ENCODE data around the gene ZNF655. TPM values are rescaled to one million over a fixed set of nuclear protein-coding genes. Genes with fewer than 3 reads are reported as not detected.
A peak's percentile ranks its signal among the peaks of the same experiment; 100 is the strongest.
"Not testable (repeated sequence)": the region's sequence is repeated elsewhere in the genome, so short reads cannot be mapped to it uniquely, and the experiment has no call there.

Gene ZNF655, protein sequence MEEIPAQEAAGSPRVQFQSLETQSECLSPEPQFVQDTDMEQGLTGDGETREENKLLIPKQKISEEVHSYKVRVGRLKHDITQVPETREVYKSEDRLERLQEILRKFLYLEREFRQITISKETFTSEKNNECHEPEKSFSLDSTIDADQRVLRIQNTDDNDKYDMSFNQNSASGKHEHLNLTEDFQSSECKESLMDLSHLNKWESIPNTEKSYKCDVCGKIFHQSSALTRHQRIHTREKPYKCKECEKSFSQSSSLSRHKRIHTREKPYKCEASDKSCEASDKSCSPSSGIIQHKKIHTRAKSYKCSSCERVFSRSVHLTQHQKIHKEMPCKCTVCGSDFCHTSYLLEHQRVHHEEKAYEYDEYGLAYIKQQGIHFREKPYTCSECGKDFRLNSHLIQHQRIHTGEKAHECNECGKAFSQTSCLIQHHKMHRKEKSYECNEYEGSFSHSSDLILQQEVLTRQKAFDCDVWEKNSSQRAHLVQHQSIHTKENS
- 10 to 100 TPM; 57.5 to 58.9 TPM for total RNA-seq

DNA sequence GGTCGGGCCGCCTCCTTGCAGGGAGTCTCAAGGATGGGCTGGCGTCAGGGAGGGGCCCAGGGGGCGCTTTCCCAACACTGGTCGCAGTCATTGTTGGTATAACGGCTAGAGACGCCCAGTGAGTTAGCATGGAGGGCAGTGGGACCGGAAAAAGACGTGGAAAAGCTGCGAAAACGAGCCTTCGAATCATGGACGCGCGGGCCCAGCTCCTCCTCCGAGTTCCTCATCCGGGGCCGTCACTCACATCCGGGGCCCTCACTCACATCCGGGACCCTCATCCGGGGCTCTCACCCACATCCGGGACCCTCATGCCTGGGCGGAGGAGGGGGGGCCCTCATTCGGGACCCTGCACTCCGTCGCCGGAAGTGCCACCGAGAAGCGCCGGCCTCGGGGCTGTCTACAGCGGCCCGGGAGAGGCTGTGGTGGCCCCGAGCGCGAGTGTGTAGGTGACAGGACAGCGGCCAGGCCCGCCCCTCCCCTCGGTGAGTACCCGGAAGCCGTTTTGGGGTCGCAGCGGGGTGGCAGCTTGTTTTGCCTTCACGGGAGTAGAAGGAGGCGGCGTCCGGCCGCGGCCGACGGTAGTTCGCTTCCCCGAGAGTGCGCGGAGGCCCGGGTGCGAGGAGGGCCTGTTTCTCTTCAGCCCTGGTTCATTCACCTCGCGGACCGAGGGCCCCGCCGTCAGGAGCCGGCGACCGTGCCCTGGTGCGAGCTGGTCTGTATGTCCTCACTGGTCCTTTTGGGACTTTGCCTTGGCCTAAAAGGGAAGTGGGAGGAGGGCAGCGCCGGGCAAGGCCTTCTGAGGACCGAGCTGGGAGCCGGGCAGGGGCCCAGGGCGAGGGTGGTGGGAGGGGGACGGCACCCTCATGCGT, at the start of gene ZNF655:
Gene ZNF655 (plus strand): TSS at position 337 of the 869 bp plus-strand sequence. CDS start 1,918 bp downstream, outside the sequence.
- Mint-ChIP-seq H3K27ac (peak within 1 kb of the TSS; percentile 98), H3K4me3 (peak within 1 kb of the TSS; percentile 98)

DNA sequence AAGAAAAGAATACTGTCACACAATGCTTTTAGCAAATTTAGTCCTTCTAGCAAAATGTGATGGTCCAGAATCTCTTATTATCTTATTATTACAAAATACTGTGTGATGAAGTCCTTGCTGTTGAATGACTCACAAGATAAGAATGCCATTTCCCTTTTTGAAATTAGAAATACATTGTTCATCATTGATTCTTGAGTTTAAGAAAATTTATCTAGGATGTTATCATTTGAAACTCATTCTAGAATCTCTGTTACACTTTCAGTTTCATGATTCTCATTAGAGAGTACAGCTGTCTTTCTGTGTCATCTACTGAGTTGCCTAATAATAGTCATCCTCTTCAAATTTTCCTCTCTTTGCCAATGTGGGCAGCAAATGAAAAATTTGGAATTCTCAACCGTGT, 44.4 kb upstream of the ZNF655 start:
- peaks cover 20% of the 10 kb centered on the region for H3K36me3 Mint-ChIP-seq
- peaks cover 8% of the 10 kb centered on the region for H3K4me1 Mint-ChIP-seq
- H3K27ac Mint-ChIP-seq, result peak overlapping the region; percentile 8
- H3K9me3 Mint-ChIP-seq, result no peaks in the 10 kb centered on the region
- no peaks in the 10 kb centered on the region for H3K27me3 Mint-ChIP-seq
- DNase-seq, result no peak
- H3K4me3 Mint-ChIP-seq, result no peak overlapping the region

More for the DNA sequence above, at the start of gene ZNF655:
- Mint-ChIP-seq H3K4me1 (peaks cover 50% of the 10 kb centered on the region), H3K27me3 (no peaks in the 10 kb centered on the region), H3K9me3 (no peaks in the 10 kb centered on the region), H3K36me3 (peaks cover 56% of the 10 kb centered on the region)
- DNase-seq, result peak; percentile 92

DNA sequence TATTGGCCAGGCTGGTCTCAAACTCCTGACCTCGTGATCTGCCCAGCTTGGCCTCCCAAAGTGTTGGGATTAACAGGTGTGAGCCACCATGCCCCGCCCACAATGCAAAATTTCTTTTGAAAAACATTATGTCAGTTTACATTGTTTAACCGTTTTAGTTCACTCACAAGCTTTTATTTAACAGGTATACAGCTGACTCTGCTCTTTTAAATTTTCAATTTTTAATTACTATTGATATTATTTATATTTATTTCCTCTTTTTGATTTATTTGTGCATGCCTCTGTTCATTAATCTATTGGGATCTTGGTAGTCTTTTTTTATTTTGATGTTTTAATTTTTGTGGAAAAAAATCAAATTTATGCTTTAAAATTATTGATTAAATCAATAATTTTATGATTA, 37.0 kb upstream of the ZNF655 start:
- H3K9me3 Mint-ChIP-seq, result no peaks in the 10 kb centered on the region
- no peak overlapping the region for H3K27ac Mint-ChIP-seq
- H3K27me3 Mint-ChIP-seq, result no peaks in the 10 kb centered on the region
- DNase-seq, result no peak
- H3K4me1 Mint-ChIP-seq, result no peaks in the 10 kb centered on the region
- H3K36me3 Mint-ChIP-seq, result peaks cover 11% of the 10 kb centered on the region
- no peak overlapping the region for H3K4me3 Mint-ChIP-seq

DNA sequence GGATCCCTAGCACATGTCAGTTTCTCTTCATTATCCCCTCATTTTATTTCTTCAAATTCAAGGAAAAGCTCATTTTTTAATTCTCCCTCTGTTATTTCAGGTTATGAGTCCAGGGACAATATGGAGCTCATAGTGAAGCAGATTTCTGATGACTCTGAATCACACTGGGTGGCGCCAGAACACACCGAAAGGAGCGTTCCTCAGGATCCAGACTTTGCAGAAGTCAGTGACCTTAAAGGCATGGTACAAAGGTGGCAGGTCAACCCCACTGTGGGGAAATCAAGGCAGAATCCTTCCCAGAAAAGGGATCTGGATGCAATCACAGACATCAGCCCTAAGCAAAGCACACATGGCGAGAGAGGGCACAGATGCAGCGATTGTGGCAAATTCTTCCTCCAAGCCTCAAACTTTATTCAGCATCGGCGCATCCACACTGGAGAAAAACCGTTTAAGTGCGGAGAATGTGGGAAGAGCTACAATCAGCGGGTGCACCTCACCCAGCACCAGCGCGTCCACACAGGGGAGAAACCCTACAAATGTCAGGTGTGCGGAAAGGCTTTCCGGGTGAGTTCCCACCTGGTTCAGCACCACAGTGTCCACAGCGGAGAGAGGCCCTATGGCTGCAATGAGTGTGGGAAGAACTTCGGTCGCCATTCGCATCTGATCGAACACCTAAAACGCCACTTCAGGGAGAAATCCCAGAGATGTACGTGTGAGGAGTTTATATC, 32.6 kb upstream of the ZNF655 start:
- peaks cover 11% of the 10 kb centered on the region for H3K9me3 Mint-ChIP-seq
- H3K36me3 Mint-ChIP-seq, result peaks cover 39% of the 10 kb centered on the region
- no peak overlapping the region for H3K4me3 Mint-ChIP-seq
- DNase-seq, result no peak
- no peak overlapping the region for H3K27ac Mint-ChIP-seq
- no peaks in the 10 kb centered on the region for H3K27me3 Mint-ChIP-seq
- no peaks in the 10 kb centered on the region for H3K4me1 Mint-ChIP-seq

DNA sequence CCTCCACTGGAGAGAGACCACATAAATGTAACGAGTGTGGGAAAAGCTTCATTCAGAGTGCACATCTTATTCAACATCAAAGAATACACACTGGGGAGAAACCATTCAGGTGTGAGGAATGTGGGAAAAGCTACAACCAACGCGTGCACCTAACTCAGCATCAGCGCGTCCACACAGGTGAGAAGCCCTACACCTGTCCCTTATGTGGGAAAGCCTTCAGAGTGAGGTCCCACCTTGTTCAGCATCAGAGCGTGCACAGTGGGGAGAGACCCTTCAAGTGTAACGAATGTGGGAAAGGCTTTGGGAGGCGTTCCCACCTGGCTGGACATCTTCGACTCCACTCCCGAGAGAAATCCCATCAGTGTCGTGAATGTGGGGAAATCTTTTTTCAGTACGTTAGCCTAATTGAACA, 27.1 kb upstream of the ZNF655 start:
- H3K27me3 Mint-ChIP-seq, result no peaks in the 10 kb centered on the region
- no peak overlapping the region for H3K4me3 Mint-ChIP-seq
- H3K36me3 Mint-ChIP-seq, result peaks cover 73% of the 10 kb centered on the region
- no peaks in the 10 kb centered on the region for H3K4me1 Mint-ChIP-seq
- DNase-seq, result no peak
- no peak overlapping the region for H3K27ac Mint-ChIP-seq
- H3K9me3 Mint-ChIP-seq, result peaks cover 45% of the 10 kb centered on the region

DNA sequence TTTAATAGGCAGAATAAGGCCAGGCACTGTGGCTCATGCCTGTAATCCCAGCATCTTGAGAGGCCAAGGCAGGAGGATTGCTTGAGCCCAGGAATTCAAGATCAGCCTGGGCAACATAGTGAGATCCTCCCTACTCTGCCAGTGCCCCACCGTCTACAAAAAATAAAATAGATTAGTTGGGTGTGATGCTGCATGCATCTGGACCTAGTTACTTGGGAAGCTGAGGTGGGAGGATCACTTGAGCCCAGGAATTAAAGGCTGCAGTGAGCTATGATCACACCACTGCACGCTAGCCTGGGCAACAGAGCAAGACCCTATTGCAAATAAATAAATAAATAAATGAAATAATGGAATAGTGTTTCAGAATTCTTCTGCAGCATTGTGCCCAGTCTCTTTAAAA, 22.8 kb upstream of the ZNF655 start:
- Mint-ChIP-seq H3K27ac (no peak overlapping the region), H3K4me3 (no peak overlapping the region), H3K36me3 (peaks cover 43% of the 10 kb centered on the region), H3K4me1 (no peaks in the 10 kb centered on the region), H3K27me3 (no peaks in the 10 kb centered on the region), H3K9me3 (peaks cover 48% of the 10 kb centered on the region)
- DNase-seq, result no peak

DNA sequence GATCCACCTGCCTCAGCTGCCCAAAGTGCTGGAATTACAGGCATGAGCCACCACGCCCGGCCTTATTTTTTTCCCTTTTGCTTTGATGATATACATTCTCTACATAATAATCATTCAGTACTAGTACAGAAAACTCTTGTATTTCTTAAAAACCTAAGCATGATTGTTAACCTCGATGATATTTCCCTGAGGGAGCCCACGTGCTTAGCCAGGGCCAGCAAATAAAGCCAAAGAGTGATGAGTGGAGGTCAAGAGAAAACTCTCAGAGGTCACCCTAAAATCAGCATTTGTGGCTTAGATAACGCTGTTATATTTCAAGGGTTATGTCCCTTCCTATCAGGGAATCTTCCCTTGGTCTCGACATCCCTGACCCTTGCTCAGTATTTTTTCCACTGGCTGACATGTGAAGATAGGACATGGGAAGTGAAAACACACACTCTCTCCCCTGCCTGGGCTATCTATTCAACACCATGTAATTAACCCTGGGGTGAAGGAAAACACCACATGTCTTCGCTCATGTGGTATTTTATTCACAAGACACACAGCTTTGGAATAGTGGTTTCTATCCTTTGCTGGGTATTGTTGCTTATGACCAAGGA, 19.1 kb upstream of the ZNF655 start:
- no peak overlapping the region for H3K27ac Mint-ChIP-seq
- H3K27me3 Mint-ChIP-seq, result no peaks in the 10 kb centered on the region
- no peak for DNase-seq
- H3K4me3 Mint-ChIP-seq, result no peak overlapping the region
- peaks cover 25% of the 10 kb centered on the region for H3K9me3 Mint-ChIP-seq
- H3K4me1 Mint-ChIP-seq, result no peaks in the 10 kb centered on the region
- H3K36me3 Mint-ChIP-seq, result peaks cover 16% of the 10 kb centered on the region

DNA sequence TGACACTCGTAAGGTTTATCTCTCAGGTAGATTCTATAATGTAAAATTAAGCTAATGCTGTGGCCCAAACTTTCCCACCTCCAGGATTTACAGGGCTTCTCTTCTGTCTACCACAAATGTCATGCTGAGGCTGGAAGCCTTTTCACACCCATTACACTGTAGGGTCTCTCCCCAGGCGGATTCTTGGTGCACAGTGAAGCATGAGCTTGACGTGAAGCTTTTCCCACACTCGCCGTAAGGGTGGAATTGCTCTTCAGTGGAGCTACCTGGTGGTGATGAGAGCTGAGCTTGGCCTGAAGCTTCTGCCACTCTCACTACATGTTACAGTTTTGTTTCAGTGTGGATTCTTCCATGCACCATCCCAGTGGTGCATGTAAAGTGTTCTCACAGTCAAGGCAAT, 17.9 kb upstream of the ZNF655 start:
- Mint-ChIP-seq H3K36me3 (peaks cover 15% of the 10 kb centered on the region), H3K27me3 (no peaks in the 10 kb centered on the region), H3K4me1 (no peaks in the 10 kb centered on the region), H3K27ac (no peak overlapping the region), H3K4me3 (no peak overlapping the region), H3K9me3 (peaks cover 23% of the 10 kb centered on the region)
- DNase-seq, result no peak

DNA sequence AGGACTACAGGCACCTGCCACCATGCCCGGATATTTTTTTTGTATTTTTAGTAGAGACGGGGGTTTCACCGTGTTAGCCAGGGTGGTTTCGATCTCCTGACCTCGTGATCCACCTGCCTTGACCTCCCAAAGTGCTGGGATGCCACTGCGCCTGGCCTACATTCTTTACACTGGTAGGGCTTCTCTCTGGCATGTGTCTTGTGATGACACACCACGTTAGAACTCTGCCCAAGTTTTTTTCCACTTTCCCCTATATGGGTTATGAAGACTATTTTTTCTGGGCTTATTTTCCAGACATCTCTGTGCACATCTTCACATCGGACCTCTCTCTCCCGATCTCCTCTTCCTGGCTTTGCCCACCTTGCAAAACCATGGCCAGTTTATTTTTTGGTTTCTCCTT, 17.2 kb upstream of the ZNF655 start:
- DNase-seq, result no peak
- H3K9me3 Mint-ChIP-seq, result peaks cover 23% of the 10 kb centered on the region
- no peak overlapping the region for H3K27ac Mint-ChIP-seq
- H3K36me3 Mint-ChIP-seq, result peaks cover 15% of the 10 kb centered on the region
- no peak overlapping the region for H3K4me3 Mint-ChIP-seq
- H3K27me3 Mint-ChIP-seq, result no peaks in the 10 kb centered on the region
- H3K4me1 Mint-ChIP-seq, result no peaks in the 10 kb centered on the region

DNA sequence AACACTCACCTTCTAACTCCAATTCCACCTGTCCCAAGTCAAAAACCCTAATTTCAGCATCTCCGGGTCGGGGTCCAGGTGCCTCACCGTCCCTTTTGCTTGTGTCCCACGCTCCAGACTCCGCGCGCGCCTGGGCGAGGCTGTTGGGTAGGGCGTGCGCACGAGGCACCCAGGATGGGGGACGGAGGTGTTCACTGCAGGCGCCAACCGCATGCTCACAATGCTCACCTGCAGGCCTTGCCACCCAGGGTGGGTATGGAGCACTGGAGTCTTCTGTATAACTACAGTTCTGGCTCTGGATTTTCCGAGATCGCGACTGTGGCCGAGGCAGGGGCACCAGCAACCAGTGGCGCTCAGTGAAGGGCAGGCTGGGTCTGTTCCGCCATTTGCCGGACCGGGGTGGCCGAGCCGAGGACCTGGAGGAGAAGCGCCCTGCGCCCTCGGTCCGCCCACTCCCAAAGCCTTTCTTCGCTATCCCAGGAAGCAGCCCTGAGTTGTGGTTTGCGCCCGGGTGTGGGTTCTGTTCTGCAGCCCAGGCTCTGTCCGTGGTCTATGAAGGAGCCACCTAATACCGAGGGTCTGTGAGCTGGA, 15.3 kb upstream of the ZNF655 start:
- H3K36me3 Mint-ChIP-seq, result peaks cover 29% of the 10 kb centered on the region

DNA sequence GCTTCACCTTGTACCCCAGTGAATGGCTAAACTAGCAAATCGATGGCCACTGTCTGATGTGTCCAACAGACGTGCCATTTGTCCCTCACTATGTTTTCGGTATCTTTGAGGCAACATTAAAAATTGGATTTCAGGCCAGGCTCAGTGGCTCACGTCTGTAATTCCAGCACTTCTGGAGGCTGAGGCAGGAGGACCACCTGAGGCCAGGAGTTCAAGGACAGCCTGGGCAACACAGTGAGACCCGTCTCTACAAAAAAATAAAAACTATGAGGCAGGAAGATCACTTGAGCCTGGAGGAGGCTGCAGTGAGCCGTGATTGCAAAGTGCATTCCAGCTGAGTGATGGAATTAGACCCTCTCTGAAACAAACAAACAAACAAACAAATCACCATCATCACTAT, 14.5 kb upstream of the ZNF655 start:
- H3K27ac Mint-ChIP-seq, result no peak overlapping the region
- no peaks in the 10 kb centered on the region for H3K27me3 Mint-ChIP-seq
- H3K9me3 Mint-ChIP-seq, result peaks cover 18% of the 10 kb centered on the region
- H3K36me3 Mint-ChIP-seq, result peaks cover 34% of the 10 kb centered on the region
- no peaks in the 10 kb centered on the region for H3K4me1 Mint-ChIP-seq
- DNase-seq, result no peak
- no peak overlapping the region for H3K4me3 Mint-ChIP-seq

More for the DNA sequence above, 15.3 kb upstream of the ZNF655 start:
- Mint-ChIP-seq H3K27me3 (no peaks in the 10 kb centered on the region), H3K27ac (no peak overlapping the region), H3K9me3 (peaks cover 18% of the 10 kb centered on the region), H3K4me3 (no peak overlapping the region), H3K4me1 (no peaks in the 10 kb centered on the region)
- DNase-seq, result no peak

DNA sequence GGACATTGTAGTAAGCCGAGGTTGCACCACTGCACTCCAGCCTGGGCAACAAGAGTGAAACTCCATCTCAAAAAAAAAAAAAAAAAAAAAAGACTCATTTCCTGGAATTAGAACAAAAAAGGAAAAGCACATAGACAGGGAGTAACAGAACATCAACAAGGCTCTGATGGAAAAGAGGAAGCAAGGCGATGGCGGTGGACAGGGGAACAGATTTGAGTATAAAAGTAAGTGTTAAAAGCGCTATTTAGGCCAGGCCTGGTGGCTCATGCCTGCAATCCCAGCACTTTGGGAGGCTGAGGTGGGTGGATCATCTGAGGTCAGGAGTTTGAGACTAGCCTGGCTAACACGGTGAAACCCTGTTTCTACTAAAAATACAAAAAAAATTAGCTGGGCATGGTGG, 13.1 kb upstream of the ZNF655 start:
- not testable (repeated sequence) for H3K27me3 Mint-ChIP-seq, DNase-seq, H3K4me1 Mint-ChIP-seq, H3K4me3 Mint-ChIP-seq
- peaks cover 44% of the 10 kb centered on the region for H3K36me3 Mint-ChIP-seq
- peak overlapping the region; percentile 23 for H3K27ac Mint-ChIP-seq
- H3K9me3 Mint-ChIP-seq, result peaks cover 17% of the 10 kb centered on the region

DNA sequence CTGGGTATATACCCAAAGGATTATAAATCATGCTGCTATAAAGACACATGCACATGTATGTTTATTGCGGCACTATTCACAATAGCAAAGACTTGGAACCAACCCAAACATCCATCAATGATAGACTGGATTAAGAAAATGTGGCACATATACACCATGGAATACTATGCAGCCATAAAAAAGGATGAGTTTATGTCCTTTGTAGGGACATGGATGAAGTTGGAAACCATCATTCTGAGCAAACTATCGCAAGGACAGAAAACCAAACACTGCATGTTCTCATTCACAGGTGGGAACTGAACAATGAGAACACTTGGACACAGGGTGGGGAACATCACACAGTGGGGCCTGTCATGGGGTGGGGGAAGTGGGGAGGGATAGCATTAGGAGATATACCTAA, 8.9 kb upstream of the ZNF655 start:
- H3K4me1 Mint-ChIP-seq, result peaks cover 19% of the 10 kb centered on the region
- H3K27me3 Mint-ChIP-seq, H3K27ac Mint-ChIP-seq, H3K9me3 Mint-ChIP-seq, H3K4me3 Mint-ChIP-seq, DNase-seq: not testable (repeated sequence)
- peaks cover 49% of the 10 kb centered on the region for H3K36me3 Mint-ChIP-seq

DNA sequence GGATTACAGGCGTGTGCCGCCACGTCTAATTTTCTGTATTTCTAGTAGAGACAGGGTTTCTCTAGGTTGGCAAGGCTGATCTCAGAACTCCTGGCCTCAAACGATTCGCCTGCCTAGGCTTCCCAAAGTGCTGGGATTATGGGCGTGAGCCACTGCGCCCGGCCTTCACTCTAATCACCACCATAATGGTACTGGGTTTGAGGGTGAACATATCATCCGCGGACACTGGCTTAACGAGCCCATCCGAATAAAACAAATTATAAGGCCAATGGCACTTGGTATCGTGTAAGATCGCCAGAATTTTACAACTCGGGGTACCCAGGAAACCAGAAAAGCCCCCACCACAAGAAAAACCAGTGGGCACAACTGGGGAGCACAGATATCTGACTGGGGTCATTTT, 7.1 kb upstream of the ZNF655 start:
- Mint-ChIP-seq H3K9me3 (peaks cover 5% of the 10 kb centered on the region), H3K4me3 (peak overlapping the region; percentile 86), H3K27me3 (no peaks in the 10 kb centered on the region), H3K4me1 (peaks cover 27% of the 10 kb centered on the region), H3K27ac (peak overlapping the region; percentile 86), H3K36me3 (peaks cover 58% of the 10 kb centered on the region)
- no peak for DNase-seq
